RKO (cell line): ENCODE measurements around the gene TUT7.
"Not testable (repeated sequence)": the region's sequence is repeated elsewhere in the genome, so short reads cannot be mapped to it uniquely, and the experiment has no call there.

ENCODE experiments used
- DNase-seq: peaks from one replicate; pipeline ENCODE4 v3.0.0-alpha.2; 2016; ENCODE audit warnings: low spot score

The TUT7 gene

GRCh38 chr9:86350006-86350760, 4.0 kb downstream of the TUT7 start:
- no peak for DNase-seq

DNA sequence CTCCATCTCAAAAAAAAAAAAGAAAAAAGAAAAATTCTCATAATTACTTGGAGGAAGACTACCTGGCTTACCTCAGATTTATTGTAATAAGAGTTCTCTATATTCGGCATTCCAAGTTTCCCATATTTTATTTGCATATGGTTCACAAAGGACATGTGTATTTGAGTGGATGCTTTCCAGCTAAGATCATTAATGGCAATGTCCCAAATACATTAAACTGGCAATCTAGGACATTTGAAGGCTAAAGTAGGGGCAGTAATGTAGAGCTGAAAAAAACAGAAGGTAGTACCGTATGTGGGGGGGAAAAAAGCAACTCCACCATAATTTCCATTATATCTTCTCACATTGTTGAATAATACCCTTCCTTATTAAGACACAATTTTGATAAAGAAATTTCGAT, 4.9 kb downstream of the TUT7 start:
- DNase-seq = peak; percentile 26

DNA sequence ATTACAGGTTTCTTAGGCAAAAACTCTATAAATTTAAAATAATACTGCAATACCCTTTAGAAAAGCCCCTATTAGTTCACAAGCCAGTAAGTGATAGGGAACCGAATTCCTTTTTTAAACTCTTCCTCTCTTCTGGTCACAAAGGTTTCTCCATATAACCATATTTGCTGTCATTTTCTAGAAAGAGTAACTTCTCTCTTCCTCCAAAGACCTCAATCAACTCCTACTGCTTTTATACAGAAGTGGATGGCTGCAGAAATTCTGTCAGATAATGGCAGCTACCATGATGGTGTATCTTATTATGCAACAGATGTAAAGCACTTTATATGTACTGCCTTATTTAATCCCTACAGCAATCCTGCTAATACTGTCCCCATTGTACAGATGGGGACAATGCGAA, 6.2 kb downstream of the TUT7 start:
- no peak for DNase-seq

- no peak for DNase-seq
These were observed 9.4 kb downstream of the TUT7 start for GRCh38 chr9:86344818-86345217.

DNA sequence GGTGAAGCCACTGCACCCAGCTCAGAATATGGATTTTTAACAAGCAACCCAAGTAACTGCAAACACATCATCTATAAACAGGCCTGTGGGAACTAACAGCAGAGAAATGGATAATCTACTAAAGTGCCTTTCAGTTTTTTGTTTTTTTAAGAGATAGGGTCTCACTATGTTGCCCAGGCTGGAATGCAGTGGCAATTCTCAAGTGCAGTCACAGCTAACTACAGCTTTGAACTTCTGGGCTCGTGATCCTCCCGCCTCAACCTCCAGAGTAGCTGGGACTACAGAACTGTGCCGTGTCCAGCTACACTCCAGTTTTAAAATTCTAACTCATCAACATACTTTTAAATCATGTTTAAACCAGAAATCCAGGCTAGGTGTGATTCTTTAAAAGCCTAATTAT, 11.9 kb downstream of the TUT7 start:
- DNase-seq = no peak

- no peak for DNase-seq
These were observed 13.2 kb downstream of the TUT7 start for GRCh38 chr9:86341007-86341491.

- DNase-seq = no peak
These were observed 13.7 kb downstream of the TUT7 start for GRCh38 chr9:86340356-86341006.

GRCh38 chr9:86337469-86338108, 16.6 kb downstream of the TUT7 start:
- no peak for DNase-seq

- DNase-seq = no peak
These were observed 18.2 kb downstream of the TUT7 start for GRCh38 chr9:86336058-86336457.

DNA sequence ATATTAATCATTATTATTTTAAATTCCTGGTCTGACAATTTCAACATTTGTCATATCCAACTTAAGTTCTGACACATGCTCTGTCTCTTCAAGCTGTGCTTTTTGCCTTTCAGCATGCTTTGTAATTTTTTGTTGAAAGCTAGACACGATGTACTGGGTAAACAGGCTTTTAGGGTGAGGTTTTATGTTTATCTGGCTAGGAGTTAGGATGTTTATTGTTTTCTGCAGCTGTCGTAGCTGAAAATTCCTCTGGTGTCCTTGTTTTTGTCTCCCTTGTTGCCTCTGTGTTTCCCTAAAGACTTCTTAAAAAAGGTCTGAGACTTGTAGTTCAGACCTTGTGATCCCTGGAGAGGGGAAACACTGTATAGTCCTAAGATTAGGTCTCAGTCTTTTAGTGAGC, 20.6 kb downstream of the TUT7 start:
- no peak for DNase-seq

- no peak for DNase-seq
These were observed 24.0 kb downstream of the TUT7 start for GRCh38 chr9:86330186-86330585.

GRCh38 chr9:86329649-86330048, 24.6 kb downstream of the TUT7 start:
- no peak for DNase-seq

GRCh38 chr9:86328156-86328555, 26.1 kb downstream of the TUT7 start:
- no peak for DNase-seq

DNA sequence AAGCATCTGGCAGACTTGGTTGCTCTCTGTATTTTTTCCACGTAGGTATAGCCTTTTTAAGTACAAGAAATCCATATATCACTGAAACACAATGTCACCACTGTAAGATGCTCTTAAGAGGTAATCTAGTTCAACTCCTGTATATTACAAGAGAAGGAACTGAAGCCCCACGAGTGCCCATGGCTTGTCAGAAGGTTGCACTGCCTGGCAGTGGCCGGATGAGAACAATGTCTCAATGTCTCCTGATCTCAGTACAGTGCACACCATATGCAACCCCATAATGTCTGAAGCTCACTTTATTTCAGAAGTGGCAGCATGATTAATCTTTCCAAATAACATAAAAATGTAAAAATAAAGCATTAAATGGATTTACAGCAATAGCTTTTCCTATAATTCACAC, 27.7 kb downstream of the TUT7 start:
- DNase-seq = no peak

- DNase-seq = no peak
These were observed 29.3 kb downstream of the TUT7 start for GRCh38 chr9:86324901-86325300.

DNA sequence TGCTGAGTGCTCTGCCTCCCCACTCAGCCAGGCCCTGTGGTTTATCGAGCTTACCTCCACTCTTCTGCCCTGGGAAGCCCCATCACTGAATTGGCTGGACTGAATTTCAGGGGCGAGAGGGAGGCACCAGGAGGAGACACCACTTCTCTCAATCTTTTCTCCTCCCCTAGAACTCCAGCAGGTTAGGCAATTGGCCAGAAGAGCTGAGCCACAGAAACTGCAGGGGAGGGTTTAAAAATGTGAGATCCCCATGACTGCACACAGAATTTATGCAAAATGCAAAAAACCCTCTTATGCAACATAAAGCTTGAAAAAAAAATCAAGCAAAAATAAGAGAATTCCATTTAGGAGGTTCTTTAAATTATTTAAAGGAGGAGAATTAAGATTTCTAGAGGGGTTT, 29.9 kb downstream of the TUT7 start:
- no peak for DNase-seq

DNA sequence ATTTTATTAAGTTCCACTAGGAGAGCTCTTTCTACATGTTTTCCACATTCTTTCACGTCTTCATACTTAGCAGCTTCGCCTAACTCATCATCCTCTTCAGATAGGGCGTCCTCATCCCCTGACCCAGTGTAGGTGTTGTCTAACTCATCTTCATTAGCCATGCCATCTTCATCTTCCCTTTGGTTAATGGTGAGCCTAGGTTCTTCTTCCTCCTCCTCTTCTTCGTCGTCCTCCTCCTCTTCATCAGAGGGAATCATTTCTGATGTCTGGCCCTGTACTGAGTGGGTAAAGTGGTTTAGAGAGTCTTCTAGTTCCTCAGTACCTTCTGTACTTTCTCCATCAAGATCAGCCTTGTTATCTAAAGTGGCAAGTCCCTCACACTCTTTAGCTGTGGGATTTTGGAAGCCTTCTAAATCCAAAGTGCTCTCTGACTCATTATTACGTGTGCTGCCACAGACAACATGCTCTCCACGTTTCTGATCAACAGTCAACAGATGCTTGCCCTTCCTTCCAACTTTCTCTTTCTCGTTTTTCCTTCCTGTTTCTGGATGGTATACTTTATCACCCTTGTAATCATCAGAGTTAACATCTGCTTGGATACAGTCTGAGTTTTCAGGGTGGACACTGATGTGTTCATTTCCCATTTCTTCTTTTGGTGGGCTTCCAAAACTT, 31.1 kb downstream of the TUT7 start:
- no peak for DNase-seq

DNA sequence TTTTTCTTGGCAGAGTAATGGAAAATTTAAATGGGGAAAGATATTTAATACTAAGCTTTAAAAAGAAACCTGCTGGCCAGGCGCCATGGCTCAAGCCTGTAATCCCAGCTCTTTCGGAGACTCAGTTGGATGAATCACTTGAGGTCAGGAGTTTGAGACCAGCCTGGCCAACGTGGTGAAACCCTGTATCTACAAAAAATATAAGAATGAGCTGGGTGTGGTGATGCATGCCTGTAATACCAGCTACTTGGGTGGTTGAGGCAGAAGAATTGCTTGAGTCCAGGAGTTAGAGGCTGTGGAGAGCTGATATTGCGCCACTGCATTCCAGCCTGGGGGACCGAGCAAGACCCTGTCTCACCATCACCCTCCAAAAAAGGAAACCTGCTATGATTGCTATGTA, 32.8 kb downstream of the TUT7 start:
- peak; percentile 14 for DNase-seq

GRCh38 chr9:86318187-86318586, 36.0 kb downstream of the TUT7 start:
- DNase-seq = no peak

DNA sequence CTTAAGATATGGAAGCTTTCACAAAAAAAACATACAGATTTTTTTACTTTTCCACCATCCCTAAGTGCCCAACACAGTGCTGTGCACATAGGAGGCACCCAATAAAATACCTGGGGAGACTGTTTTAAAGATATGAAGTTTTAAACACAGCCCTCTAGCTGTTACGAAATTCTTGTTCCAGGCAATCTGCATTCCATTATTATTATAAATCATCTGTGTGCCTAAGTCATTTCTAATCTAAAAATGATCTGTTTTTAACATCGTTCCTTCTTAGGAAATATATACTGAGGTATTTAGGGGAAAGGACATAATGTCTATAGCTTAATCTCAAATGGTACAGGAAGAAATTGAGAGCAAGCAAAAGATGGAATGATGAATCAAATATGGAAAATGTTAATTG, 39.1 kb downstream of the TUT7 start:
- no peak for DNase-seq

- not testable (repeated sequence) for DNase-seq
These were observed 41.3 kb downstream of the TUT7 start for GRCh38 chr9:86312959-86313358.

DNA sequence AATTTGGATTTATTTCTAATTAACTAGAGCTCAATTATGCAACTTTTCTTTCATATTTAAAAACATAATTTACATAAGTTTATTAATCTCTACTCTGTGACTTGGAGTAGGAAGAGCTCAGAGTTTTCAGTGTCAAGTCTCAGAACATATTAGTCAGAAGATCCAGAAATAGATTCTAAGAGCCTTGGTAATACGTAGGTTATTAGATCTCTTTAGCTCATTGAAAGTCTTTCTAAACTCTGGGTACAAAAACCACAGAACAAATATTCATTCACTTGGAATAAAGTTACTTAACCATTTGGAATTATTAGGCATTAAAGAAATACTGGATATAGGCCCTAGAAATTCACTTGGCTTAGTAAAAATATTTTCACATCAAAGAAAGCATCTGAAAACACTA, 45.5 kb downstream of the TUT7 start:
- no peak for DNase-seq

DNA sequence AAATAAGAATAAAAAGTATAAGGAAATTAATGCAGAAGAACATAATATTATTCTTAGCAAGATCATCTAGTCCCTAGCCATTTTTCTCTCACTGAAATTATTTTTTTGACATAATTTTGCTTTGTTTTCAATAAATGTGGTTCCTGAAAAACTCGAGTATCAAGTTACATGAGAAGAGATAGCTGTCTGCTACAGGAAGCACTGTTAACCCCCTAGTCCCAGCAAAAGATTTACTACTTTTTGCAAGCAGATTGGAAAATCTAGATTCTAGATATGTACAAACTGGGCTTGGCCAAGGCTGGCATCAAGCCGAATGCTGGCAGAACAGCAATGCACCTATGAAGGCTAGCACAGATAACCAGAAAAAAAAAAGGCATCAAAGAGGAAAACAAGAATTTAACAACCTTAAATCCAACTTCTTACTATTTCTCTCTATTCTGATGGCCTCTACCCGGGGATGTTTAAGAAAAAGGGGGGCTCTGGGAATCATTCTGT, 49.9 kb downstream of the TUT7 start:
- DNase-seq = no peak
